ENCODE data around the gene MIF.
"Not testable (repeated sequence)": the region's sequence is repeated elsewhere in the genome, so short reads cannot be mapped to it uniquely, and the experiment has no call there.

MIF gene

GRCh38 chr22:23921586-23922201, 27.5 kb downstream of the MIF start:
- not testable (repeated sequence) for H3K27me3 Mint-ChIP-seq; H3K4me1 Mint-ChIP-seq; H3K9me3 Mint-ChIP-seq; ATAC-seq (ENCODE audit: low read depth); H3K4me3 Mint-ChIP-seq; H3K27ac Mint-ChIP-seq; DNase-seq (ENCODE audit: low spot score in 2 of 2)
- H3K36me3 Mint-ChIP-seq = peaks cover 26% of the 10 kb centered on the region

GRCh38 chr22:23922921-23923320, 28.7 kb downstream of the MIF start:
- H3K4me1 Mint-ChIP-seq = peaks cover 4% of the 10 kb centered on the region
- peaks cover 34% of the 10 kb centered on the region for H3K36me3 Mint-ChIP-seq
- peaks cover 4% of the 10 kb centered on the region for H3K9me3 Mint-ChIP-seq
- no peaks in the 10 kb centered on the region for H3K27me3 Mint-ChIP-seq
- DNase-seq (ENCODE audit: low spot score in 2 of 2) = no peak
- ATAC-seq (ENCODE audit: low read depth) = no peak
- H3K4me3 Mint-ChIP-seq = no peak overlapping the region
- no peak overlapping the region for H3K27ac Mint-ChIP-seq

- DNase-seq (ENCODE audit: low spot score in 2 of 2) = no peak
- Mint-ChIP-seq H3K36me3 (peaks cover 42% of the 10 kb centered on the region), H3K4me3 (no peak overlapping the region), H3K4me1 (peaks cover 11% of the 10 kb centered on the region), H3K27me3 (no peaks in the 10 kb centered on the region), H3K27ac (peak overlapping the region; percentile 38), H3K9me3 (peaks cover 4% of the 10 kb centered on the region)
- no peak for ATAC-seq (ENCODE audit: low read depth)
These were observed 30.9 kb downstream of the MIF start for GRCh38 chr22:23925020-23925606.

- ATAC-seq (ENCODE audit: low read depth) (no peak), DNase-seq (ENCODE audit: low spot score in 2 of 2) (no peak)
- H3K27me3 Mint-ChIP-seq = no peaks in the 10 kb centered on the region
- H3K36me3 Mint-ChIP-seq = peaks cover 48% of the 10 kb centered on the region
- peaks cover 11% of the 10 kb centered on the region for H3K4me1 Mint-ChIP-seq
- no peak overlapping the region for H3K27ac Mint-ChIP-seq
- H3K9me3 Mint-ChIP-seq = peaks cover 8% of the 10 kb centered on the region
- H3K4me3 Mint-ChIP-seq = no peak overlapping the region
These were observed 32.4 kb downstream of the MIF start for GRCh38 chr22:23926561-23926960.

GRCh38 chr22:23938328-23939016, 44.3 kb downstream of the MIF start:
- ATAC-seq (ENCODE audit: low read depth) = no peak
- no peaks in the 10 kb centered on the region for H3K4me1 Mint-ChIP-seq
- no peaks in the 10 kb centered on the region for H3K9me3 Mint-ChIP-seq
- H3K27ac Mint-ChIP-seq = no peak overlapping the region
- DNase-seq (ENCODE audit: low spot score in 2 of 2) = no peak
- H3K4me3 Mint-ChIP-seq = no peak overlapping the region
- H3K27me3 Mint-ChIP-seq = peaks cover 1% of the 10 kb centered on the region
- H3K36me3 Mint-ChIP-seq = no peaks in the 10 kb centered on the region

GRCh38 chr22:23939017-23939357, 44.8 kb downstream of the MIF start:
- H3K4me3 Mint-ChIP-seq = no peak overlapping the region
- H3K27me3 Mint-ChIP-seq = peaks cover 1% of the 10 kb centered on the region
- no peak overlapping the region for H3K27ac Mint-ChIP-seq
- H3K4me1 Mint-ChIP-seq = no peaks in the 10 kb centered on the region
- no peaks in the 10 kb centered on the region for H3K36me3 Mint-ChIP-seq
- ATAC-seq (ENCODE audit: low read depth) (no peak), DNase-seq (ENCODE audit: low spot score in 2 of 2) (no peak)
- H3K9me3 Mint-ChIP-seq = no peaks in the 10 kb centered on the region

- H3K9me3 Mint-ChIP-seq; ATAC-seq (ENCODE audit: low read depth); H3K4me1 Mint-ChIP-seq; H3K27me3 Mint-ChIP-seq; H3K36me3 Mint-ChIP-seq; H3K4me3 Mint-ChIP-seq; DNase-seq (ENCODE audit: low spot score in 2 of 2); H3K27ac Mint-ChIP-seq: not testable (repeated sequence)
These were observed 46.0 kb downstream of the MIF start for GRCh38 chr22:23940166-23940565.
